Endometrial microvascular endothelial cells (primary cell): Measurements from ENCODE around the gene SHANK1. TPM values are rescaled to one million over a fixed set of nuclear protein-coding genes. Genes with fewer than 3 reads are reported as not detected.

Experiments used
- in situ Hi-C: cut with HindIII; loops from 2 replicates; pipeline ENCODE4 v1.10.0; 2017; ENCODE audit warnings: low sequenced_read_pairs, low pct_unique_long_range_greater_than_20kb; ENCODE audit errors: inconsistent ontology term
- total RNA-seq: library from RNA; depleted of rRNA; stranded (reverse); fragments of >200 nt; gene quantifications from one replicate; pipeline ENCODE4 v1.2.3, GENCODE V29; 2015; ENCODE audit errors: inconsistent ontology term

Gene SHANK1
- total RNA-seq, 1 donor from 2014 or later, result 0.28 TPM

GRCh38 chr19:50697414-50698124, 22.0 kb downstream of the SHANK1 start:
- in situ Hi-C loops, result no loop called here

GRCh38 chr19:50696094-50696483, 23.5 kb downstream of the SHANK1 start:
- in situ Hi-C loops, result no loop called here

GRCh38 chr19:50695251-50696093, 24.1 kb downstream of the SHANK1 start:
- in situ Hi-C loops, result no loop called here

GRCh38 chr19:50694815-50695145, 24.8 kb downstream of the SHANK1 start:
- in situ Hi-C loops, result no loop called here

GRCh38 chr19:50693064-50693975, 26.3 kb downstream of the SHANK1 start:
- in situ Hi-C loops, result no loop called here

GRCh38 chr19:50690439-50690838, 29.2 kb downstream of the SHANK1 start:
- in situ Hi-C loops, result no loop called here

- in situ Hi-C loops, result no loop called here
Measured at GRCh38 chr19:50688766-50689165, 30.8 kb downstream of the SHANK1 start.

GRCh38 chr19:50686310-50687032, 33.1 kb downstream of the SHANK1 start:
- in situ Hi-C loops, result no loop called here

- in situ Hi-C loops, result no loop called here
Measured at GRCh38 chr19:50679177-50680125, 40.2 kb downstream of the SHANK1 start.

- in situ Hi-C loops, result no loop called here
Measured at GRCh38 chr19:50678323-50678722, 41.3 kb downstream of the SHANK1 start.

GRCh38 chr19:50677636-50678035, 42.0 kb downstream of the SHANK1 start:
- in situ Hi-C loops, result no loop called here

- in situ Hi-C loops, result no loop called here
Measured at GRCh38 chr19:50676625-50677197, 42.9 kb downstream of the SHANK1 start.

GRCh38 chr19:50673118-50673517, 46.5 kb downstream of the SHANK1 start:
- in situ Hi-C loops, result no loop called here

GRCh38 chr19:50670102-50670380, 49.6 kb downstream of the SHANK1 start:
- in situ Hi-C loops, result no loop called here

- in situ Hi-C loops, result no loop called here
Measured at GRCh38 chr19:50669302-50670101, 50.1 kb downstream of the SHANK1 start.

GRCh38 chr19:50668879-50669278, 50.7 kb downstream of the SHANK1 start:
- in situ Hi-C loops, result no loop called here

- in situ Hi-C loops, result no loop called here
Measured at GRCh38 chr19:50668416-50668815, 51.2 kb downstream of the SHANK1 start.
